H1 (cell line): ENCODE measurements around the gene KPNA1. TPM values are rescaled to one million over a fixed set of nuclear protein-coding genes. Genes with fewer than 3 reads are reported as not detected.

Experiments
- ASH2L ChIP-seq: fragments of 200-600, 300-600 bp; sonication (generic); IDR thresholded peaks from one replicate; pipeline ENCODE4 v1.7.1; 2017; ENCODE audit warnings: low read length
- CREB1 ChIP-seq: IDR thresholded peaks from 2 replicates; pipeline ENCODE4 v1.6.1; 2012; ENCODE audit warnings: inconsistent platforms
- EP300 ChIP-seq, 2 experiments: IDR thresholded peaks; 1 replicate in 1 of 2; 2 replicates in 1 of 2; pipeline ENCODE4 v1.6.1; 2011 to 2012; ENCODE audit warnings: low read depth in 2 of 2, low read length in 2 of 2, mild to moderate bottlenecking in 2 of 2, borderline replicate concordance in 1 of 2, inconsistent platforms in 1 of 2, moderate library complexity in 1 of 2
- EZH2 ChIP-seq: fragments of 200-600 bp; sonication (generic); IDR thresholded peaks from 2 replicates; pipeline ENCODE4 v1.7.1; 2012; ENCODE audit warnings: low read depth, mild to moderate bottlenecking, moderate library complexity, low read length, inconsistent platforms; ENCODE audit not compliant: severe bottlenecking
- FOSL1 ChIP-seq: IDR thresholded peaks from 2 replicates; pipeline ENCODE4 v1.6.1; 2011; ENCODE audit warnings: mild to moderate bottlenecking, low read depth, low read length, moderate library complexity; ENCODE audit not compliant: insufficient read depth
- GABPA ChIP-seq: IDR thresholded peaks from 2 replicates; pipeline ENCODE4 v1.6.1; 2011; ENCODE audit warnings: mild to moderate bottlenecking, low read length, moderate library complexity, borderline replicate concordance; ENCODE audit not compliant: insufficient read depth
- GTF2F1 ChIP-seq: IDR thresholded peaks from 2 replicates; pipeline ENCODE4 v1.6.1; 2012; ENCODE audit warnings: low read depth, low read length, improper control_type of control experiment, borderline replicate concordance
- HDAC2 ChIP-seq, 2 experiments: fragments of 300-600 bp in 1 of 2; sonication (generic) in 1 of 2; IDR thresholded peaks; 2 replicates each; pipeline ENCODE4 v1.6.1; 2011 to 2012; ENCODE audit warnings: low read depth in 2 of 2, low read length in 2 of 2, mild to moderate bottlenecking in 2 of 2, moderate library complexity in 2 of 2, borderline replicate concordance in 1 of 2, inconsistent platforms in 1 of 2
- JUND ChIP-seq: IDR thresholded peaks from 2 replicates; pipeline ENCODE4 v1.6.1; 2011; ENCODE audit warnings: mild to moderate bottlenecking, improper control_type of control experiment, low read length
- MAX ChIP-seq: IDR thresholded peaks from 2 replicates; pipeline ENCODE4 v1.6.1; 2012; ENCODE audit warnings: inconsistent platforms
- NRF1 ChIP-seq: IDR thresholded peaks from 2 replicates; pipeline ENCODE4 v1.6.1; 2011; ENCODE audit warnings: mild to moderate bottlenecking, low read depth, low read length, improper control_type of control experiment
- RBBP5 ChIP-seq: IDR thresholded peaks from 2 replicates; pipeline ENCODE4 v1.7.1; 2012; ENCODE audit warnings: low read depth, mild to moderate bottlenecking, inconsistent platforms, low read length, moderate library complexity, borderline replicate concordance
- SAP30 ChIP-seq: fragments of 300-600 bp; sonication (generic); IDR thresholded peaks from 2 replicates; pipeline ENCODE4 v1.7.1; 2012; ENCODE audit warnings: low read length, moderate library complexity, mild to moderate bottlenecking, inconsistent platforms; ENCODE audit not compliant: insufficient read depth, insufficient replicate concordance
- SIX5 ChIP-seq: IDR thresholded peaks from 2 replicates; pipeline ENCODE4 v1.6.1; 2011; ENCODE audit warnings: mild to moderate bottlenecking, low read depth, low read length
- SP1 ChIP-seq: IDR thresholded peaks from 2 replicates; pipeline ENCODE4 v1.6.1; 2011; ENCODE audit warnings: low read depth, low read length
- SRF ChIP-seq: IDR thresholded peaks from 2 replicates; pipeline ENCODE4 v1.6.1; 2011; ENCODE audit warnings: mild to moderate bottlenecking, low read depth, low read length, moderate library complexity
- TAF1 ChIP-seq: IDR thresholded peaks from 2 replicates; pipeline ENCODE4 v1.6.1; 2011; ENCODE audit warnings: mild to moderate bottlenecking, low read depth, low read length
- TBP ChIP-seq: IDR thresholded peaks from 2 replicates; pipeline ENCODE4 v1.6.1; 2011; ENCODE audit warnings: low read depth, low read length, improper control_type of control experiment
- TCF12 ChIP-seq: IDR thresholded peaks from 2 replicates; pipeline ENCODE4 v1.6.1; 2011; ENCODE audit warnings: low read depth, mild to moderate bottlenecking, low read length
- YY1 ChIP-seq: IDR thresholded peaks from 2 replicates; pipeline ENCODE4 v1.6.1; 2011; ENCODE audit warnings: low read depth, mild to moderate bottlenecking, low read length
- ZNF274 ChIP-seq: IDR thresholded peaks from 2 replicates; pipeline ENCODE4 v1.7.0; 2012; ENCODE audit warnings: low read length, borderline replicate concordance; ENCODE audit errors: extremely low read depth
- polyA plus RNA-seq, 7 experiments: library from polyadenylated mRNA; depleted of rRNA in 3 of 7; stranded (reverse) in 5 of 7; unstranded in 2 of 7; fragments of >200 nt in 5 of 7; fragments of 200-250 nt in 2 of 7; gene quantifications; 1 replicate in 5 of 7; 2 replicates in 1 of 7; 4 replicates in 1 of 7; pipeline versions ENCODE4 v1.2.1 to v1.2.3, GENCODE V29; 2011 to 2013; ENCODE audit warnings: missing spikeins in 2 of 7, mixed read lengths in 2 of 7
- total RNA-seq: library from RNA; stranded (reverse); fragmentation: NEBNext Ultra II Directional; extraction: Animal tissue kit (Norgen Biotek cat#: 25700); gene quantifications from 2 replicates; pipeline ENCODE4 v1.2.1, GENCODE V29; 2021
- TF ChIP-seq, protein P1 (sequence below): IDR thresholded peaks from 2 replicates; pipeline ENCODE4 v1.6.1; 2011; ENCODE audit warnings: low read length, improper control_type of control experiment

Gene KPNA1
- total and polyA plus RNA-seq, 2 of the 8 experiments (the other 6 are each of a cell fraction or from before 2014, with no cell fraction given), result 14.8 to 63.0 TPM

DNA sequence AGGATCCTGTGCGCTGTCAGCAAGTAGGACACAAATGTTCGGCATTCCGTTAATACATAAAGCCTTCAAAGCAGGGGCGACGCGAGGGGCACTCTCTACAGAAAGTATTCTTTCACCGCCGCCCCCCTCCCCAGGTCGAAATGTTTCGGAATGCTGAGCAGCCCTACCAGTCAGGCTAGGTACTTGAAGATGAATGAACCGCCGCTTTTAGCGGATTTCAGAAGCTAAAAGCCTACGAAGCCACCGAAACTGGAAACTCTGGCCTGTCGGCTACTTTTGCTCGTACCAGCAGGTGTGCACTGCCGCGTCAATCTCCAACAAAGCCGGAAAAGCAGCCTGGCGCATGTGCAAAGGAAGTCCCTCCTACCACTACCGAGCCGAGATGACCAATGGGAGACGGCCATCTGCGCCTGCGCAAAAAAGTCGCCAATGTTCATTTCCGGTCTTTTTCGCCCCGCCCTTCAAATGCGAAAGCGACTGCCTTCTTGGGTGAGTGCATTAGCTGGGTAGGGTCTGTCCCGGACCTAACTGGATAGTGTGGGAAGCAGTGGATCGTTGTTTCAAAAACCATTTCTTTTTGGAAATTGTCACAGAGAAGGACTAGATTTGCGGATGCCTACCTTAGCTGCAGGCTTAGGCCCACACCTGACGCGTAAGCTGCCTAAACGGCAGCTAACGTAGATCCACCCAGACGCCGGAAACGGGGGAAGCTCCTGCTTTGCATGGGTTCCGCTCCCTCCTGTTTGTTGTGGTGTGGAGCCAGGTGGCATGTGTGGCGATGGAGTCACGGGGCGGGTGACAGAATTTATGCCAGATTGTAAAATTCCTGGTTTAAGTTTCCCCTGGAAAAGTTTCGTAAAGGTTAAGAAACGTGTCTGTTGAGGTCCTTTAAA, 98.7 kb downstream of the KPNA1 start, which contains the start of gene WDR5B (continued):
- peak; percentile 27; the same call in 1 of the 2 replicates for TF ChIP-seq GTF2F1
- TF ChIP-seq FOSL1, result no peak
- peak; percentile 86 for TF ChIP-seq TBP
- no peak for TF ChIP-seq EZH2
- peak; percentile 94 for TF ChIP-seq TAF1
- no peak for TF ChIP-seq JUND
- TF ChIP-seq SAP30, result peak; percentile 92
- TF ChIP-seq SIX5, result no peak
- no peak for TF ChIP-seq ZNF274
- TF ChIP-seq, protein P1, sequence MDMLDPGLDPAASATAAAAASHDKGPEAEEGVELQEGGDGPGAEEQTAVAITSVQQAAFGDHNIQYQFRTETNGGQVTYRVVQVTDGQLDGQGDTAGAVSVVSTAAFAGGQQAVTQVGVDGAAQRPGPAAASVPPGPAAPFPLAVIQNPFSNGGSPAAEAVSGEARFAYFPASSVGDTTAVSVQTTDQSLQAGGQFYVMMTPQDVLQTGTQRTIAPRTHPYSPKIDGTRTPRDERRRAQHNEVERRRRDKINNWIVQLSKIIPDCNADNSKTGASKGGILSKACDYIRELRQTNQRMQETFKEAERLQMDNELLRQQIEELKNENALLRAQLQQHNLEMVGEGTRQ, result 0 out of 2 replicates have a peak, but pooled peaks have one; percentile 6
- no peak for TF ChIP-seq TCF12
- peak; percentile 76; the same call in 1 of the 2 replicates for TF ChIP-seq MAX
- TF ChIP-seq EP300 (IDR thresholded peaks at IDR 0.05; ENCODE audit: borderline replicate concordance in 1 of 2, low read depth in 2 of 2, low read length in 2 of 2), result no peak
- 0 out of 2 replicates have a peak, but pooled peaks have one; percentile 14 for TF ChIP-seq SP1
- TF ChIP-seq RBBP5, result no peak; the same call in 1 of the 2 replicates
- TF ChIP-seq HDAC2 (IDR thresholded peaks at IDR 0.05; ENCODE audit: borderline replicate concordance in 1 of 2, low read depth in 2 of 2, low read length in 2 of 2), result peak in 1 of 2 experiments; percentile 80; a peak in 2 of 4 replicates
- TF ChIP-seq CREB1, result peak; percentile 28; the same call in 1 of the 2 replicates
- TF ChIP-seq ASH2L, result peak; percentile 95
- TF ChIP-seq GABPA, result peak; percentile 47; the same call in 1 of the 2 replicates
- TF ChIP-seq YY1, result peak; percentile 61
- no peak for TF ChIP-seq SRF
- peak; percentile 91 for TF ChIP-seq NRF1
